ENCODE data around the gene UBASH3B.

Gene UBASH3B

GRCh38 chr11:122672892-122673291 lies 17.4 kb downstream of the UBASH3B start:
- Histone ChIP-seq H3K36me3 (ENCODE audit: control insufficient read depth, insufficient read depth, low read length) (no peaks in the 10 kb centered on the region), H3K27me3 (replicated peaks; ENCODE audit: control insufficient read depth, insufficient read depth, low read length) (no peaks in the 10 kb centered on the region; the same call in 1 of the 2 replicates), H3K4me3 (replicated peaks; ENCODE audit: low read depth, low read length) (no peak overlapping the region)
- TF ChIP-seq, protein P1, sequence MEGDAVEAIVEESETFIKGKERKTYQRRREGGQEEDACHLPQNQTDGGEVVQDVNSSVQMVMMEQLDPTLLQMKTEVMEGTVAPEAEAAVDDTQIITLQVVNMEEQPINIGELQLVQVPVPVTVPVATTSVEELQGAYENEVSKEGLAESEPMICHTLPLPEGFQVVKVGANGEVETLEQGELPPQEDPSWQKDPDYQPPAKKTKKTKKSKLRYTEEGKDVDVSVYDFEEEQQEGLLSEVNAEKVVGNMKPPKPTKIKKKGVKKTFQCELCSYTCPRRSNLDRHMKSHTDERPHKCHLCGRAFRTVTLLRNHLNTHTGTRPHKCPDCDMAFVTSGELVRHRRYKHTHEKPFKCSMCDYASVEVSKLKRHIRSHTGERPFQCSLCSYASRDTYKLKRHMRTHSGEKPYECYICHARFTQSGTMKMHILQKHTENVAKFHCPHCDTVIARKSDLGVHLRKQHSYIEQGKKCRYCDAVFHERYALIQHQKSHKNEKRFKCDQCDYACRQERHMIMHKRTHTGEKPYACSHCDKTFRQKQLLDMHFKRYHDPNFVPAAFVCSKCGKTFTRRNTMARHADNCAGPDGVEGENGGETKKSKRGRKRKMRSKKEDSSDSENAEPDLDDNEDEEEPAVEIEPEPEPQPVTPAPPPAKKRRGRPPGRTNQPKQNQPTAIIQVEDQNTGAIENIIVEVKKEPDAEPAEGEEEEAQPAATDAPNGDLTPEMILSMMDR (IDR thresholded peaks at IDR 0.05; ENCODE audit: insufficient read depth, low read length, poor library complexity, severe bottlenecking): no peak
- DNase-seq (ENCODE audit: extremely low read depth, insufficient read length): no peak

GRCh38 chr11:122673701-122674100 lies 18.2 kb downstream of the UBASH3B start:
- no peaks in the 10 kb centered on the region; the same call in 1 of the 2 replicates for H3K27me3 ChIP-seq (replicated peaks; ENCODE audit: control insufficient read depth, insufficient read depth, low read length)
- TF ChIP-seq, protein P1 (IDR thresholded peaks at IDR 0.05; ENCODE audit: insufficient read depth, low read length, poor library complexity, severe bottlenecking): no peak
- no peaks in the 10 kb centered on the region for H3K36me3 ChIP-seq (ENCODE audit: control insufficient read depth, insufficient read depth, low read length)
- H3K4me3 ChIP-seq (replicated peaks; ENCODE audit: low read depth, low read length): no peak overlapping the region
- no peak for DNase-seq (ENCODE audit: extremely low read depth, insufficient read length)

- TF ChIP-seq, protein P1 (IDR thresholded peaks at IDR 0.05; ENCODE audit: insufficient read depth, low read length, poor library complexity, severe bottlenecking): no peak
- H3K27me3 ChIP-seq (replicated peaks; ENCODE audit: control insufficient read depth, insufficient read depth, low read length): no peaks in the 10 kb centered on the region; the same call in 1 of the 2 replicates
These were observed 21.1 kb downstream of the UBASH3B start for GRCh38 chr11:122676638-122677037.

DNA sequence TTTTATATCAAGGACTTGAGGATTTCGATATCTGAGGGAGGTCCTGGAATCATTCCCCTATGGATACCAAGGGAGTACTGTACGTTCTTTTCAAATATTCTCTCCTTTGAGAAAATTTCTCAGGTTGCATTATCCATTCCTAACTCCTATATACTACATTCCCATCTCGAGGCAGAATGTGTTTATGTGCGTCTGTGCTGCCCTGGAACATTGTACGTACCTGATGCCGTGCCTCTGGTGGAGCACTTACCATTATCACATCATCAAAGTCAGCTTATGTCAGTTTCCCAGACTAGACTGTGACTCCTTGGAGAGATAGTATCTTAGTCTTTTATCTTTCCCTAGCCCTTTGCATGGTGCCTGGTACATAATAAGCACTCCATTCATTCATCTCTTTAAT lies 21.7 kb downstream of the UBASH3B start:
- TF ChIP-seq, protein P1 (IDR thresholded peaks at IDR 0.05; ENCODE audit: insufficient read depth, low read length, poor library complexity, severe bottlenecking): no peak
- Histone ChIP-seq H3K36me3 (ENCODE audit: control insufficient read depth, insufficient read depth, low read length) (no peaks in the 10 kb centered on the region), H3K27me3 (replicated peaks; ENCODE audit: control insufficient read depth, insufficient read depth, low read length) (no peaks in the 10 kb centered on the region; the same call in 1 of the 2 replicates), H3K4me3 (replicated peaks; ENCODE audit: low read depth, low read length) (no peak overlapping the region)
- DNase-seq (ENCODE audit: extremely low read depth, insufficient read length): no peak

More at GRCh38 chr11:122676638-122677037, 21.1 kb downstream of the UBASH3B start:
- DNase-seq (ENCODE audit: extremely low read depth, insufficient read length): no peak
- Histone ChIP-seq H3K36me3 (ENCODE audit: control insufficient read depth, insufficient read depth, low read length) (no peaks in the 10 kb centered on the region), H3K4me3 (replicated peaks; ENCODE audit: low read depth, low read length) (no peak overlapping the region)

GRCh38 chr11:122678406-122678805 lies 22.9 kb downstream of the UBASH3B start:
- H3K4me3 ChIP-seq (replicated peaks; ENCODE audit: low read depth, low read length): no peak overlapping the region
- TF ChIP-seq, protein P1 (IDR thresholded peaks at IDR 0.05; ENCODE audit: insufficient read depth, low read length, poor library complexity, severe bottlenecking): no peak
- no peak for DNase-seq (ENCODE audit: extremely low read depth, insufficient read length)
- H3K36me3 ChIP-seq (ENCODE audit: control insufficient read depth, insufficient read depth, low read length): no peaks in the 10 kb centered on the region
- no peaks in the 10 kb centered on the region; the same call in 1 of the 2 replicates for H3K27me3 ChIP-seq (replicated peaks; ENCODE audit: control insufficient read depth, insufficient read depth, low read length)

GRCh38 chr11:122679466-122679865 lies 23.9 kb downstream of the UBASH3B start:
- TF ChIP-seq, protein P1 (IDR thresholded peaks at IDR 0.05; ENCODE audit: insufficient read depth, low read length, poor library complexity, severe bottlenecking): no peak
- no peaks in the 10 kb centered on the region; the same call in 1 of the 2 replicates for H3K27me3 ChIP-seq (replicated peaks; ENCODE audit: control insufficient read depth, insufficient read depth, low read length)
- H3K36me3 ChIP-seq (ENCODE audit: control insufficient read depth, insufficient read depth, low read length): no peaks in the 10 kb centered on the region
- H3K4me3 ChIP-seq (replicated peaks; ENCODE audit: low read depth, low read length): no peak overlapping the region
- DNase-seq (ENCODE audit: extremely low read depth, insufficient read length): no peak

All from GM06990 (cell line).